ELR (cell line): ENCODE measurements around the gene CITED4.

ENCODE experiments used
- DNase-seq: peaks from one replicate; pipeline ENCODE4 v3.0.0-alpha.2; 2015; ENCODE audit warnings: low read depth

The CITED4 gene

DNA sequence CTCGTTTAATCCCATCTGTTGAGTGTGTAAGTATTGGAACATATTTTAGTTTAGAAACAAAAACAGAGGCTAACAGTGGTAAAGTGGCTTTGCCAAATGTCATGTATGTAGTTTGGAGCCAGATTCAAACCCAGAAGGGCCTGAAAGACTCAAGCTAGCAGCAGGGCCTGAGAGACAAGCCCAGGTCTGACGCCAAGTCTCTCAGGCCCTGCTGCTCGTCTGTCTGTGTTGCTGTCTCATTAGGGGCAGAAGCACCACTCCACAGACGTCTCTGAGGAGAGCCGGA, 8.3 kb downstream of the CITED4 start:
- no peak for DNase-seq

DNA sequence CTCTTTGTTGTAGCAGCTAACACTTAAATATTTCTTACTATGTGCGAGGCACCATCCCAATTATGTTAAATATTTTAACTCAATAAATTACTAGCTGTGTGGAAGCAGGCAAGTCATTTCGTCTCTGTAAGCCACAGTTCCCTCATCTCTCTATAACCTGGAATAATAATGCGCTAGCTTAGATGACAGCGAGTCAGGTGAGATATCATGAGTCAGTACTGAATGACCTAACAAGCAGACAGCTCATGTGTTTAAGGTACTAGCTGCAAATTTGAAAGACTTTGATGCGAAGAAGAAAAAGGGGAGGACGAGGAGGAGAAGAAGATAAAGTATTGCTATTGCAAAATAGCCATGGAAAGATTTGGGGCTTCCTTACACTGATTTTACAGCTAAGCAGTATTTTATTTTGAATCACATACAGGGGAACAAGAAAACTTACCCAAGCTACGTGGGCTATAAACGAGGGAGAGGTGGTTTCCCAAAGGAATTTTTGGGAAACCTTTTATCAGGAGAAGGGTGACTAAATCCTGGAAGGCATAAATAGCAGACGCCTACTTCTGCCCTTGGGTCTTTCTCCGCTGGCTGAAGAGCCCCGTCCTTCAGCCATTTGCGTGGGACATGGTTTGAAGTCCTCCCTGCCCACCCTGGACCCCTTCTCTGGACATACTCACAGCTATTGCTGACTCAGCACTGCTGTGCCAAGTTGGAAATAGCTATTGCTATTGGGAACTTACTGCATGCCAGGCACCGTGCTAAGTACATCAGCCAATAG, 8.9 kb downstream of the CITED4 start:
- DNase-seq: no peak

DNA sequence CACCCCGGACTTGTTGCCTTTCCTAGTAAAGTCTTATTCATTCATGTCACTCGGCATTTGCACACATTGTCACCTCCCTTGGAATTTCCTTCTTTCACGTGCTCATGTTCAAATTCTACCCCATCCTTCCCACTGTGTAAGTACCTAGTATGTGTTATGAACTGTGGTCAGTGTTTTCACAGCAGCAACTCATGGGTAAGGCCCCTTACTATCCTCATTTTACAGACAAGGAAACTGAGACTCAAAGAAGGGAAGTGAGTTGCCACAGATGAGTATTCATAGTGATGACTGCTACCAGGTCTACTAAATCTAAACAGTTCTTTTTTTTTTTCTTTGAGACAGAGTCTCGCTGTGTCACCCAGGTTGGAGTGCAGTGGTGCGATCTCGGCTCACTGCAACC, 10.5 kb downstream of the CITED4 start:
- no peak for DNase-seq

DNA sequence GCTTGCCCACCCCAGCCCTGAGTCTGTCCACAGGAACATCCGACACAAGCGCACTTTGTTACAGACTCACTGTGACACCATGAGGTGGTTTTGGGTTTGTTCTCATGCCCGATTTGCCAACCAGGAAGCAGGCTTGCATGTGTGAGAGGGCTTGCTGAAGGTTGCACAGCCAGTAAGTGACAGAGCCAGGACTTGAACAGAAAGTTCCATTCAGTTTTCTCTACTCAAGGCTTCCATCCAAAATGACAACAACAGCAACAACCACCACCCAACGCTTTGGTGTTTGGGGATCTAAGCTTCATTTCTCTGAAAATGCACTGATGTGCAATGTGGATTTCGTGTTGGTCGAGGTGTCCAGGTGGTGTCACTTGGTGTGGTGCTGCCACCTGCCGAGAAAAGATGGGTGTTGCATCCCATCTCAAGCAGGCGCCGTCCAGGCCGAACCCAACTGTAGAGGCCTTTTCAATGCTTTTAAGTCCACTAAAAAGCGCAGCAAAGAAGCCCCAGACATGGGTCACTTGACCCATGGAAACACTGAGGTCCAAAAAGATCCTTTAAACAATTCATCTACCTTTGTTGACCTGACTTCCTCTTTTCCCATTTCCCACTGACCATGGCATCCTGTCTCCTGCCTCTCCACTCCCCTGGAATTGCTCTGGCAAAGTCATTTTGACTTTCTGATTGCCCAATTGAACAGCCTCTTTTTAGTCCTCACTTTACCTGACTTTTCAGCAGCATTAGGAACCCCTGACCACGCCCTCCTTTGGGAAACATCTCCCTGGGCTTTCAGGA, 12.2 kb downstream of the CITED4 start:
- peak; percentile 70 for DNase-seq

DNA sequence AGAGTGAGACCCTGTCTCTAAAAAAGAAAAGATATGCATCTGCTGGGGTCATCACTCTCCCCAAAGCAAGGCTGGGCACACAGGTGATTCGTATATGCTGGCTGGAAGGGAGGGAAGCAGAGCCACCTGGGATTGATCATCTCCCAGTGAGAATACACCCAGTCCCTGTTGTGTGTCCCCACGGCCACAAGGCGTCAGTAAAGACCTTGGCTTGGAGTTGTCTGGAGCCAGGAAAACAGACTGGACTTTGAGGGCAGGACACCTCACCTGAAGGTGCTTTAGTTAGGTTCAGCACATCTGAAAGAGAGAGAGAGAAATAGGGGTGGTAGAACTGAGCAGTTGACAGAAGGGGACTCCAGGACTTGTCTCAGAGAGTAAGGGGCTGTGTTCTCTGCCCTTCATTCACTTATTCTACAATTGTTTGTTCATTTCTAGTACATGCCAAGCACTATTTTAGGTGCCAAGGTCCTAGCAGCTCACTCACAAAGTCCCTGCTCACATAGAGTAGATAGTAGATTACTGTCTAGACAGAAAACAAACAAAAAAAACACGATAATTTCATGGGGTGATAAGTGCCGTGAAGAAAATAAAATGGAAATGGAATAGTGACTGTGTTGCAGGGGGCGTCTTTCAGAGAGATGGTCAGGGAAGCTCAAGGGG, 13.5 kb downstream of the CITED4 start:
- DNase-seq: peak; percentile 78

DNA sequence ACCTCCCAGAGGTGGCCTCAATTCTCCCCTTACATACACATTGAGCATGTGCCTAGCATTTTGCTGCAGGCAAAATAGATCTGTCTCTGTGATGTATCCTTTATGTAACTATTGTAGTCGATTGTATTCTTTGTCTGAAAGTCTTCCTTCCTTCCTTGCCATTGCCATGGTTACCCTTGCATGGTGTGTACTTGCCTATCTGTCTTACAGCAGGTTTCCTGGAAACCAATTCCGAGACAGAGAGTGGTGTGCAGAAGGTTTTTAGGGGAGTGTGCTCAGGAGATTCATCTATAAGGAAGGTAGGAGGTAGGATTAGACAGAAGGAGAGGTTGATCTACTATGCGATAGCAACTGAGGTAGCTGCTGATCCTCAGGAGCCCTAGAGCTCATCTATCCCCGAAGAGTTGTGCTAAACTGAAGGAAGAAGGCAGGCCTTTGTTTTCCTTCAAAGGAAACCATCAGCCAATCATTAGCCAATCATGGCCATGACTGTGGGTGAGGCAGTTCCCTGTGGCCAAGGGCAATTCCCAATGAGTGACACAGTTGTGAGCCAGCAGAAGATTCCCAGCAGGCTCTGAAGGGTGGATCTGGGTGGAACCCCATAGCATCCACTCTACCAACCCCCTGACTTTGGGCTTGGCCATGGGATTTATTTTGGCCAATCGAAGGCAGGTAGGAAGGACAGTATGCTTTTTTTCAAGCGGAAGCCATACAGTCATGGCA, 15.0 kb downstream of the CITED4 start:
- DNase-seq: peak; percentile 55

DNA sequence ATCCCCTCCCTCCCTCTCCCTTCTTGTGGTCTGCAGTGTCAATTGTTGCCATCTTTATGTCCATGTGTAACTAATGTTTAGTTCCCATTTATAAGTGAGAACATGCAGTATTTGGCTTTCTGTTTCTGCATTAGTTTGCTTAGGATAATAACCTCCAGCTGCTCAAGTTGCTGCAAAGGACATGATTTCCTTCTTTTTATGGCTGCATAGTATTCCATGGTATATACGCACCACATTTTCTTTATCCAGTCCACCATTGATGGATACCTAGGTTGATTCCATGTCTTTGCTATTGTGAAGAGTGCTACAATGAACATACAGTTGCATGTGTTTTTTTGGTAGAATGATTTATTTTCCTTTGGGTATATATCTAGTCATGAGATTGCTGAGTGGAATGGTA, 16.3 kb downstream of the CITED4 start:
- no peak for DNase-seq

DNA sequence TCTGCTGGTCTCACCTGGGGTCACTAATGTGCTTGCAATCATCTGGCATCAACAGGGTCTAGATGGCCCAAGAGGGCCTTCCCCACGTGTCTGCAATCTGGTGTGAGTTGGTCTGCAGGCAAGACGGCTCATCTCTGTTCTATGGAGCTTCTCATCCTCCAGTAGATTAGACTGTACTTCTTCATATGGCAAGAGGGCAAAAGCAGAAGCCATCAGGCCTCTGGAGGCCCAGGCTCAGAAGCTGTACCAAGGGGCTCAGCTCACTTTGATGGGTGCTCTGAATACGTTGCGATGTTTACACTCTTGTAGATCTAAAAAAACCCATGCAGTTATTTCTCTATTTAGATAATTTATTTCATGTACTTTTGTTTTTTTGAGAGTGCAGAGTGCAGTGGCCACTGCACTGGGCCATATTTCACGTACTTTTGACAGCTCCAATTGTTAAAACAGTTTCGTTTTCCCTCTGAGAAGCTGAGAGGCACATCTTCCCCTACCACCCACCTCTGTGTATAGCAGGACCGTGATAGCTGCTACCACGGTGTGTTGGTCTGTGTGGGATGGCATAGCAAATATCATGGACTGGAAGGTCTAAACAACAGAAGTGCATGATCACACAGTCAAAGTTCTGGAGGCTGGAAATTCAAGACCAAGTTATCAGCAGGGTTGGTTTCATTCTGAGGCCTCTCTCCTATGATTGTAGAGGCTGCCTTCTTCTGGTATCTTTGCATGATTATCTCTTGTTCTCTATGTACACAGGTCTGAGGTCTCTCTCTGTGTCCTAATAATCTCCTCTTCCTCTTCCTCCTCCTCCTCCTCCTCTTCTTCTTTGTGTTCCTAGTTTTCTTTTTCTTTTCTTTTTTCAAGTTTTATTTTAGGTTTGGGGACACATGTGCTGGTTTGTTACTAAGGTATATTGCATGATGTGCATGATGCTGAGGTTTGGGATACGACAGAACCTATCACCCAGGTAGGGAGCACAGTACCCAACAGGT, 17.0 kb downstream of the CITED4 start:
- DNase-seq: no peak

DNA sequence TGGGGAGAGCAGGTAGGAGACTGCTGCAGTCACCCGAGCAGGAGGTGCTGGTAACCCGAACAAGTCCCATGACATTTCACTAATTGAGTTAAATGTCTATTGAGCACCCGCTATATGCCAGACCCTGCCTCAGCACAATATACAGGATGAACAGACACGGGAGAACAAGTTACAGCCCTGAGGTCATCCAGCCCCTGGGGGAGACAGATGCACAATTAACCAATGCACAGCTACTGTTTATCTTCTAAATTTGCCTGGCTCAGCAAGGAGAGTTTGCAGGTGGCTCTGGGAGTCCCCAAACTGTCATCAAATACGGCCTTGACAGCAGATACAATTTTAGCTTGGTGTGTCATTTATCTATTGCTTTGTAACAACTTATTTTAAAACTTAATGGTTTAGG, 18.1 kb downstream of the CITED4 start:
- no peak for DNase-seq

DNA sequence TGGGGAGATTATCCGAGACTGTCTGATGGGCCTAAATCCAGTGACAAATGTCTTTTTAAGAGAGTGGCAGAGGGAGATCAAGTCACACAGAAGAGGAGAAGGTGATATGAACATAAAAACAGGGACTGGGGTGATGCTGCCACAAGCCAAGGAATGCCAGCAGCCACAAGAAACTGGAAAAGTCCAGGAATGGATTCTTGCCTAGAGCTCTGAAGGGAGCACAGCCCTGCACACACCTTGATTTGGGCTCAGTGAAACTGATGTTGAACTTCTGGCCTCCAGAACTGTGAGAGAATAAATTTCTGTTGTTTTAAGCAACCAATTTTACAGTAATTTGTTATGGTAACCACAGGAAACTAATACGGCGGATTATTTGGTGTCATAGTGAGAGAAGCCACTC, 19.5 kb downstream of the CITED4 start:
- no peak for DNase-seq

DNA sequence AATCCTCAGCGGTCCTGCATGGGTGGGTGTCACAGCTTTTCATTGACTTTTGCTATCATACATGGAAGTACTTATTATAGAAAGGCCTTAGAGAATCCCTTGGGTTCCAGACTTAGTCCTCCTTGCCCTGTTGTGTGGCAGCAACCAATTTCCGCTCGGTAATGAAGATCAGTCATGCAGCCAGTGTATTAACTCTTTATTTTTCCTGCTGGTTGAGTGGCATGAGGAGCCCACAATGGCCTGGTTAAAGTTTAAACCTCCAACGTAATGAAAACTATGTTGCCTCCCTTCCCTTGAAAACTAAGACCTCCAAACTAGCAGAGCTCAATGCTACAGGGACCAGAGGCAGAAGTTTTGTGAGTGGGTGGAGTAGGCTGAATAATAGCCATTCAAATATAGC, 20.0 kb downstream of the CITED4 start:
- DNase-seq: no peak

DNA sequence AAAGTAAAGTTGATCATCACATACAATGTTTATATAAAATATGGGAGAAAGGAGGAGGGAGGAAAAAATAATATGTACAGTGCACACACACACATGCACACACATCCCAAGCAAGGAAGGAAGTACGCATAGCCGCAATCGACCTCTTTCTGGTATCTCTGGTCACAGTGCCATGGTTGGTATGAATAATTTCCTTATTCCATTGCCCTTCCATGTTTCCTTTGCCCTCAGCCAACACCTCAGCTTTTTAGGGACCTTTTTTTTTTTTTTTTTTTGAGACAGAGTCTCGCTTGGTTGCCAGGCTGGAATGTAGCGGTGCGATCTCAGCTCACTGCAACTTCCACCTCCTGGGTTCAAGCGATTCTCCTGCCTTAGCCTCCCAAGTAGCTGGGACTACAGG, 20.6 kb downstream of the CITED4 start:
- DNase-seq: no peak

DNA sequence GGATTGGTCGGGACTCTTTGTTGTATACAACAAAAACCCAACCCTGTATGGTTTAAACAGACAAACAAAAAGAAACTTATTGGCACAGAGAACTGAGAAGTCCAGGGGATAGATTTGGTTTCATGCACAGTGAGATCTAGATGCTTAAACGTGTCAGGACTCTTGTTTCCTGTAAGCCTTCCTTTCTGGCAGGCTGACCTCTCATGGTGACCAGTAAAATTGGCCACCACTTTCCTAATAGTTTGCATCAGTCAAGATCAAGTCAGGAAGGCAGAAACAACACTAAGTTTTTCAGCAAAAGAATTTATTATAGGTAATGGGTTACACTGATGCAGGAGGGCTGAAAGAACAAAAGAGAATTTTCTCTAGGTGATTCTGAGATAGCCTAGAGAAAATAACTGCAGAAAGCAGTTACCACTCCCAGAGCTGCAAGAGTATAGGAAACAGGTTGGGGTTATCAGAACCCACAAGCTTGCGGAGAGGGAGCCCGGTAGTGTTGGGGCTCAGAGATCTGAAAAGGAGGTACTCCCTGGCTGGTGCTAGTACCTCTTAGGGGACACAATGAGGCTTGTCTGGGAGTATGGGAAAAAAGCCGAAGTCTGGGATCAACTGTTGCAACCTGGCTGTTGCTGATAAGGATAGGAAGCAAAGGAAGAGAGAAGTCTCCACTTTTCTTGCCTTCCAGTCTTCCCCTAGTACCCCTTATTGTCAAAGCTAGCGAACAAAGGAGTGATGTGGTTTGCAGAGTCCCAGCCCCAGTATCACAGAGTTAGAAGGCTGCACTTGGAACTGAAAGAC, 21.4 kb downstream of the CITED4 start:
- no peak for DNase-seq

DNA sequence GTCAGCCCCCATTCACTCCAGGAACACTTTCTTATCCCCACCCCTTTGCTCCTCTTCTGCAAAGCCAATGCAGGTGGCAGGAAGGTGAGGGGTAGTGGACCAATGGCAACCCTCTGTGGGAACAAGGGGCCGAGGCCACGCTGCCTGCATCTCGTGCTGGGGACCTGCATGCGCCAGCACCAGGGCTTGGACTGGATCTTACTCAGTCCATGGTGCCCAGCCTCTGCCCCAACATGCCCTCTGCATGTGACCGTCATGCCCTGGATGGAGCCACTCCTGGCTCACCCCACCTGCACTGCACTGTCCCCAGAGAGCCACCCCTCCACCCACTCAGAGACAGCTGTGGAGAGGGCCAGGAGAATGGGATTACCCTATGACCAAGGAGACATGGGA, 22.2 kb downstream of the CITED4 start:
- no peak for DNase-seq

DNA sequence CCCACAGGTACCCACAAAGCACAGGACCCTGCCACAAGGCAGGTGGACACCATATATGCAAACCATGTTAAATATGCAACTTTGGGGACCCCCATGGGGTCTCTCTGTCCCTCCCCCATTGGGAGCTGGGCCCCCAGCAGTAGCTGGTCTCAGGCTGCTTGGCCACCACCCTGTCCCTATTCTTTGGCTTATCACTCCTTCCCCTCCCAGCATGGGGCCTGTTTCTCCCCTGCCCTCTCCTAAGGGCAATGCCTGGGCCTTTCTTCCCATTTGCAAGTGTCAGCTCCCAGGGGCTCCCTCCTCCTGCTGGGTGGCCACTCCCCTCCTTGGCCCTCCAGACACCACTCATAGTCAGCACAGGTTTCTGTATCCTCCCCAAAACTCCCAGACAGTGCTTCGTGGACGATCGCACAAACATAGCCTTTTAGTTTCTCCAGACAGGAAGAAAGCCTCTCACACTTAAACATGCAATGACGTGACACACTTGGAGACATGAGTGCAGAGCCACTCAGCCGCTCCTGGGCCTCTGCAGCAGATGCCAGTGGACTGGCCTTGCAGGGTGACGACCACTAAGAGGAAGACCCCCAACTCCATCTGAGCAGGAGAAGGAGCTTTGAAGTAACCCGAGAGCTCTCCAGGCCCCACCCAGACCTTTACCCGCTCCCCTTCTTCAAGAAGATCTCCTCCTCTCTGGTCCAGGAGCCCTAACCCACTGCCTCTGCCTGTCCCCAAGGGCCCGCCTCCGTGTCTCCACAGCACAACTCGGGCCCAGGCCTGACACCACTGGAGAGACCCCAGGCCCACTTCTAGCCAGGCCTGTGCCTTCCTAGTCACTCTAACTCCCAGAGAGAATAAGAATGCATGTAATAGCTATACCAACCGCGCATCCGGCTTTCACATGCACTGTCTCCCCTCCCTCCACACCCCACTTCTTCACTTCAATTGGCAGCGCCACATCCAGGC, 22.9 kb downstream of the CITED4 start:
- DNase-seq: no peak

DNA sequence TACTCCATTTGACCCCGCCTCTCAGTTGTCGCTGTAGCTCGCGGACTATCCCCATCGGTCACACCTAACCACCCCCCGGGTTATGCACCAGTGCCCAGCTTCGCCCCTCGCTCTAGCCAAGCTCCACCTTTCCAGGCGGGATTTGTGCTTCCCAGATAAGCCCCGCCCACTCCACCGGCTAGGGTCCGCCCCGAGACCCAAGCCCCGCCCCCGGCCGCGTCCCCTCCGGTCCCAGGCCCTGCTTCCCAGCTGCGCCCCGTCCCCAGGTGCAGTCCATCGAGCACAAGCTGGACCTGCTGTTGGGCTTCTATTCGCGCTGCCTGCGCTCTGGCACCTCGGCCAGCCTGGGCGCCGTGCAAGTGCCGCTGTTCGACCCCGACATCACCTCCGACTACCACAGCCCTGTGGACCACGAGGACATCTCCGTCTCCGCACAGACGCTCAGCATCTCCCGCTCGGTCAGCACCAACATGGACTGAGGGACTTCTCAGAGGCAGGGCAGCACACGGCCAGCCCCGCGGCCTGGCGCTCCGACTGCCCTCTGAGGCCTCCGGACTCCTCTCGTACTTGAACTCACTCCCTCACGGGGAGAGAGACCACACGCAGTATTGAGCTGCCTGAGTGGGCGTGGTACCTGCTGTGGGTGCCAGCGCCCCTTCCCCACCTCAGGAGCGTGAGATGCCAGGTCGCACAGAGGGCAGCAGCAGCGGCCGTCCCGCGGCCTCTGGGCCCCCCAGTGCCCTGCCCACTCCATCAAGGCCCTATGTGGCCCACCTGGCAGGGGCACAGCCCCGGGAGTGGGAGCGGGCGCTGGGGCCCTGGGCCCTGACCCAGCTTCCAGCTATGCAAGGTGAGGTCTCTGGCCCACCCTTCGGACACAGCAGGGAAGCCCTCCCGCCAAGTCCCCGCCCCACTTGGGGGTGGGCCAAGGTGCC, 23.9 kb downstream of the CITED4 start:
- no peak for DNase-seq

DNA sequence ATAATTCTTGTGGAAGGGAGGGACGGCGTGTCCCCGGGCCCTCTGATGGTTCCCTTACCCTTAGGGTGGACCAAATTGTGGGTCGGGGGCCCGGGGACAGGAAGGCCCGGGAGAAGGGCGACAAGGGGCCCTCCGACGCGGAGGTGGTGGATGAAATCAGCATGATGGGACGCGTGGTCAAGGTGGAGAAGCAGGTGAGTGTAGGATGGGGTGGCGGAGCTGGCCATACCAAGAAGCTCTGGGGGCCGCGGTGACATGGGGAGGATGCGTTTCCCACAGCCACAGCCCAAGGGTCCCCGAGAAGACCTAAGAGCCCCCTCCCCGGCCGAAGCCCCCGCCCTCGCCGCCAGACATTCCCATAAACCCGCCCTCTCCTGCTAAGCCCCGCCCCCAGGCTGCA, 24.6 kb downstream of the CITED4 start:
- DNase-seq: no peak

DNA sequence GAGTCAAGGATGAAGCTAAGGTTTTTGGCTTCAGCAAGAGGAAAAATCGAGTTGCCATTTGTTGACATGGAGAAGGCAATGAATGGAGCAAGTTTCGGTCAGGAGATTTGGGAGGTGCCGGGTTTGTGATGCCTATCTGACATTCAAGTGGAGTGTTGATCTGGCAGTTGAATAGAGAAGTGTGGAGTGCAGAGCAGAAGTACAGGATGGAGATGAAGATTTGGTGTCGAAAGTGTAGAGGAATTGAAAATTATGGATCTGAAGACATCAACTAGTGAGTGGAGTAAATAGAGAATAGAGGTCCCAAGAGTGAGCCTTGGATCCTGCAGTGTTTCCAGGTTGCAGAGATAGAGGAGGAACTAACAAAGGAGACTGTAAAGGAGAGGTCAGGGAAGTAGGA, 25.9 kb downstream of the CITED4 start:
- no peak for DNase-seq
